ENCODE results near the gene SHLD1.

Gene SHLD1

GRCh38 chr20:5877128-5877527, 126.9 kb downstream of the SHLD1 start:
- DNase-seq (ENCODE audit: low spot score): no peak
- H3K27me3 ChIP-seq (ENCODE audit: insufficient read depth, poor library complexity, severe bottlenecking): no peaks in the 10 kb centered on the region
- H3K4me3 ChIP-seq (ENCODE audit: severe bottlenecking): no peak overlapping the region
- H3K27ac ChIP-seq (ENCODE audit: poor library complexity, severe bottlenecking): no peak overlapping the region
- no peaks in the 10 kb centered on the region for H3K36me3 ChIP-seq (ENCODE audit: low read depth)
- no peaks in the 10 kb centered on the region for H3K4me1 ChIP-seq (ENCODE audit: insufficient read depth, poor library complexity, severe bottlenecking)
- ATAC-seq (ENCODE audit: low read depth): no peak
- no peaks in the 10 kb centered on the region for H3K9me3 ChIP-seq (ENCODE audit: severe bottlenecking)
- TF ChIP-seq CTCF (IDR thresholded peaks at IDR 0.05; ENCODE audit: poor library complexity, severe bottlenecking): no peak

GRCh38 chr20:5880326-5880725, 130.1 kb downstream of the SHLD1 start:
- Histone ChIP-seq H3K27ac (ENCODE audit: poor library complexity, severe bottlenecking) (no peak overlapping the region), H3K9me3 (ENCODE audit: severe bottlenecking) (no peaks in the 10 kb centered on the region), H3K4me1 (ENCODE audit: insufficient read depth, poor library complexity, severe bottlenecking) (no peaks in the 10 kb centered on the region), H3K4me3 (ENCODE audit: severe bottlenecking) (no peak overlapping the region), H3K36me3 (ENCODE audit: low read depth) (no peaks in the 10 kb centered on the region), H3K27me3 (ENCODE audit: insufficient read depth, poor library complexity, severe bottlenecking) (no peaks in the 10 kb centered on the region)
- TF ChIP-seq CTCF (IDR thresholded peaks at IDR 0.05; ENCODE audit: poor library complexity, severe bottlenecking): no peak
- no peak for DNase-seq (ENCODE audit: low spot score)
- no peak for ATAC-seq (ENCODE audit: low read depth)

GRCh38 chr20:5881703-5882102, 131.5 kb downstream of the SHLD1 start:
- no peak for TF ChIP-seq CTCF (IDR thresholded peaks at IDR 0.05; ENCODE audit: poor library complexity, severe bottlenecking)
- no peak overlapping the region for H3K27ac ChIP-seq (ENCODE audit: poor library complexity, severe bottlenecking)
- no peaks in the 10 kb centered on the region for H3K27me3 ChIP-seq (ENCODE audit: insufficient read depth, poor library complexity, severe bottlenecking)
- H3K4me1 ChIP-seq (ENCODE audit: insufficient read depth, poor library complexity, severe bottlenecking): no peaks in the 10 kb centered on the region
- no peaks in the 10 kb centered on the region for H3K9me3 ChIP-seq (ENCODE audit: severe bottlenecking)
- ATAC-seq (ENCODE audit: low read depth): no peak
- no peaks in the 10 kb centered on the region for H3K36me3 ChIP-seq (ENCODE audit: low read depth)
- DNase-seq (ENCODE audit: low spot score): no peak
- H3K4me3 ChIP-seq (ENCODE audit: severe bottlenecking): no peak overlapping the region

- Histone ChIP-seq H3K27me3 (ENCODE audit: insufficient read depth, poor library complexity, severe bottlenecking) (no peaks in the 10 kb centered on the region), H3K4me1 (ENCODE audit: insufficient read depth, poor library complexity, severe bottlenecking) (no peaks in the 10 kb centered on the region), H3K9me3 (ENCODE audit: severe bottlenecking) (no peaks in the 10 kb centered on the region), H3K27ac (ENCODE audit: poor library complexity, severe bottlenecking) (no peak overlapping the region), H3K36me3 (ENCODE audit: low read depth) (no peaks in the 10 kb centered on the region), H3K4me3 (ENCODE audit: severe bottlenecking) (no peak overlapping the region)
- no peak for ATAC-seq (ENCODE audit: low read depth)
- TF ChIP-seq CTCF (IDR thresholded peaks at IDR 0.05; ENCODE audit: poor library complexity, severe bottlenecking): no peak
- no peak for DNase-seq (ENCODE audit: low spot score)
Measured at GRCh38 chr20:5882166-5882565, 132.0 kb downstream of the SHLD1 start.

GRCh38 chr20:5884465-5885335, 134.5 kb downstream of the SHLD1 start:
- Histone ChIP-seq H3K9me3 (ENCODE audit: severe bottlenecking) (no peaks in the 10 kb centered on the region), H3K27me3 (ENCODE audit: insufficient read depth, poor library complexity, severe bottlenecking) (no peaks in the 10 kb centered on the region), H3K27ac (ENCODE audit: poor library complexity, severe bottlenecking) (no peak overlapping the region), H3K4me3 (ENCODE audit: severe bottlenecking) (no peak overlapping the region), H3K4me1 (ENCODE audit: insufficient read depth, poor library complexity, severe bottlenecking) (no peaks in the 10 kb centered on the region), H3K36me3 (ENCODE audit: low read depth) (no peaks in the 10 kb centered on the region)
- TF ChIP-seq CTCF (IDR thresholded peaks at IDR 0.05; ENCODE audit: poor library complexity, severe bottlenecking): no peak
- ATAC-seq (ENCODE audit: low read depth) (no peak), DNase-seq (ENCODE audit: low spot score) (no peak)
